Measurements from ENCODE around the gene PPP1R1C. TPM values are rescaled to one million over a fixed set of nuclear protein-coding genes. Genes with fewer than 3 reads are reported as not detected.

Gene PPP1R1C
- total and polyA plus RNA-seq, 2 experiments from 2014 or later = 3.5 to 18.8 TPM

- Mint-ChIP-seq H3K36me3 (ENCODE audit: low read depth) (no peaks in the 10 kb centered on the region), H3K27ac (no peak overlapping the region), H3K4me1 (no peaks in the 10 kb centered on the region; the same call in 1 of the 3 replicates), H3K27me3 (ENCODE audit: insufficient read depth, low read depth, poor library complexity) (no peaks in the 10 kb centered on the region), H3K4me3 (no peak overlapping the region), H3K9me3 (no peaks in the 10 kb centered on the region)
- no peaks in the 10 kb centered on the region for H3K9me2 ChIP-seq (ENCODE audit: insufficient read depth)
- H3K79me2 ChIP-seq (replicated peaks; ENCODE audit: insufficient read depth) = no peaks in the 10 kb centered on the region
- no peaks in the 10 kb centered on the region for H4K20me1 ChIP-seq (replicated peaks; ENCODE audit: insufficient read depth)
- no peak overlapping the region for H3K4me2 ChIP-seq
- no peaks in the 10 kb centered on the region for H3F3A ChIP-seq (replicated peaks; ENCODE audit: low read depth)
- DNase-seq (ENCODE audit: low spot score) (no peak), ATAC-seq (no peak)
- no peaks in the 10 kb centered on the region for H3K36me3 ChIP-seq (ENCODE audit: insufficient read depth)
- H2AFZ ChIP-seq = no peak overlapping the region
- no peak overlapping the region for H3K4me3 ChIP-seq
- H3K4me1 ChIP-seq (ENCODE audit: insufficient read depth) = no peaks in the 10 kb centered on the region
- H3K27me3 ChIP-seq (ENCODE audit: insufficient read depth) = no peaks in the 10 kb centered on the region
- TF ChIP-seq ETS1 (IDR thresholded peaks at IDR 0.05) (no peak), ZNF114 (CRISPR knock-in tag; IDR thresholded peaks at IDR 0.05) (no peak), EZH2 (IDR thresholded peaks at IDR 0.05; ENCODE audit: low read depth, unreplicated experiment) (no peak), CTCF (conservative IDR thresholded peaks at IDR 0.05; ENCODE audit: low read depth in 2 of 2) (no peak; a peak in 1 of 4 replicates), NANOG (IDR thresholded peaks at IDR 0.05; ENCODE audit: borderline replicate concordance) (no peak)
- no peak overlapping the region for H3K27ac ChIP-seq (ENCODE audit: low read depth)
Measured at GRCh38 chr2:182132605-182133004, 147.0 kb downstream of the PPP1R1C start.

- H2AFZ ChIP-seq = no peak overlapping the region
- no peaks in the 10 kb centered on the region for H3F3A ChIP-seq (replicated peaks; ENCODE audit: low read depth)
- TF ChIP-seq CREB1 (CRISPR knock-in tag; IDR thresholded peaks at IDR 0.05; ENCODE audit: low read depth) = no peak
- no peak for TF ChIP-seq ZNF331 (CRISPR knock-in tag; IDR thresholded peaks at IDR 0.05; ENCODE audit: low read depth)
- no peak for TF ChIP-seq POLR2AphosphoS5 (IDR thresholded peaks at IDR 0.05; ENCODE audit: low read depth)
- no peak for TF ChIP-seq ETS1 (IDR thresholded peaks at IDR 0.05)
- TF ChIP-seq ZNF114 (CRISPR knock-in tag; IDR thresholded peaks at IDR 0.05) = no peak
- H3K4me1 ChIP-seq (ENCODE audit: insufficient read depth) = no peaks in the 10 kb centered on the region
- Mint-ChIP-seq H3K9me3 (no peaks in the 10 kb centered on the region), H3K4me1 (no peaks in the 10 kb centered on the region; the same call in 1 of the 3 replicates), H3K27me3 (ENCODE audit: insufficient read depth, low read depth, poor library complexity) (no peaks in the 10 kb centered on the region), H3K27ac (no peak overlapping the region), H3K4me3 (no peak overlapping the region), H3K36me3 (ENCODE audit: low read depth) (no peaks in the 10 kb centered on the region)
- no peaks in the 10 kb centered on the region for H3K79me2 ChIP-seq (replicated peaks; ENCODE audit: insufficient read depth)
- H4K20me1 ChIP-seq (replicated peaks; ENCODE audit: insufficient read depth) = no peaks in the 10 kb centered on the region
- no peak for ATAC-seq
- H3K27me3 ChIP-seq (ENCODE audit: insufficient read depth) = no peaks in the 10 kb centered on the region
- H3K4me3 ChIP-seq = no peak overlapping the region
- H3K4me2 ChIP-seq = no peak overlapping the region
- DNase-seq (ENCODE audit: low spot score) = no peak
- H3K9me2 ChIP-seq (ENCODE audit: insufficient read depth) = no peaks in the 10 kb centered on the region
- H3K36me3 ChIP-seq (ENCODE audit: insufficient read depth) = no peaks in the 10 kb centered on the region
- H3K27ac ChIP-seq (ENCODE audit: low read depth) = no peak overlapping the region
Measured at GRCh38 chr2:182133195-182133891, 147.7 kb downstream of the PPP1R1C start.

Measured in GM23338 (cell line).